A673 (cell line): ENCODE results near the gene MN1.

ENCODE experiments used
- EZH2 ChIP-seq: fragments of 200-600 bp; sonication (generic); IDR thresholded peaks from 2 replicates; pipeline ENCODE4 v1.6.1; 2017; ENCODE audit warnings: borderline replicate concordance, low read depth, mild to moderate bottlenecking, mixed read lengths, antibody characterized with exemption, low read length; ENCODE audit not compliant: poor library complexity, severe bottlenecking
- TF ChIP-seq, protein P1 (sequence below): fragments of 300-800, 200-600 bp; sonication (generic); conservative IDR thresholded peaks from 2 replicates; pipeline ENCODE4 v1.5.1; 2017; ENCODE audit warnings: low read depth, mild to moderate bottlenecking, antibody characterized with exemption, low read length, moderate library complexity, mixed read lengths

- TF ChIP-seq, protein P1, sequence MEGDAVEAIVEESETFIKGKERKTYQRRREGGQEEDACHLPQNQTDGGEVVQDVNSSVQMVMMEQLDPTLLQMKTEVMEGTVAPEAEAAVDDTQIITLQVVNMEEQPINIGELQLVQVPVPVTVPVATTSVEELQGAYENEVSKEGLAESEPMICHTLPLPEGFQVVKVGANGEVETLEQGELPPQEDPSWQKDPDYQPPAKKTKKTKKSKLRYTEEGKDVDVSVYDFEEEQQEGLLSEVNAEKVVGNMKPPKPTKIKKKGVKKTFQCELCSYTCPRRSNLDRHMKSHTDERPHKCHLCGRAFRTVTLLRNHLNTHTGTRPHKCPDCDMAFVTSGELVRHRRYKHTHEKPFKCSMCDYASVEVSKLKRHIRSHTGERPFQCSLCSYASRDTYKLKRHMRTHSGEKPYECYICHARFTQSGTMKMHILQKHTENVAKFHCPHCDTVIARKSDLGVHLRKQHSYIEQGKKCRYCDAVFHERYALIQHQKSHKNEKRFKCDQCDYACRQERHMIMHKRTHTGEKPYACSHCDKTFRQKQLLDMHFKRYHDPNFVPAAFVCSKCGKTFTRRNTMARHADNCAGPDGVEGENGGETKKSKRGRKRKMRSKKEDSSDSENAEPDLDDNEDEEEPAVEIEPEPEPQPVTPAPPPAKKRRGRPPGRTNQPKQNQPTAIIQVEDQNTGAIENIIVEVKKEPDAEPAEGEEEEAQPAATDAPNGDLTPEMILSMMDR, result no peak
- no peak for TF ChIP-seq EZH2
Observed at GRCh38 chr22:27719036-27719347, 82.6 kb downstream of the MN1 start.
